Gastrocnemius medialis (tissue), 4 donors: ENCODE measurements around the gene SLC35E2B. TPM values are rescaled to one million over a fixed set of nuclear protein-coding genes. Genes with fewer than 3 reads are reported as not detected.
"Not testable (repeated sequence)": the region's sequence is repeated elsewhere in the genome, so short reads cannot be mapped to it uniquely, and the experiment has no call there.

Source experiments
- ATAC-seq, 2 donors: fragments of 150-250 bp; one replicate each; pipeline ENCODE4 v1.9.1; 2016
- DNase-seq, 2 donors: peaks; one replicate each; pipeline ENCODE4 v3.0.0-alpha.2; 2019
- H3K27ac ChIP-seq, 4 donors: fragments of 200-600 bp; sonication (generic); 1 replicate in 1 of 4; 2 replicates in 3 of 4; pipeline ENCODE4 v1.5.1; 2016 to 2018; ENCODE audit warnings: mild to moderate bottlenecking in 2 of 4, moderate library complexity in 1 of 4
- H3K27me3 ChIP-seq, 3 donors: fragments of 200-600 bp; sonication (generic) in 2 of 3; 1 replicate in 1 of 3; 2 replicates in 2 of 3; pipeline versions ENCODE4 v1.5.1 to v1.6.0; 2016 to 2019; ENCODE audit warnings: mild to moderate bottlenecking in 1 of 3, moderate library complexity in 1 of 3
- H3K36me3 ChIP-seq, 2 donors: fragments of 200-600 bp; sonication (generic) in 1 of 2; one replicate each; pipeline ENCODE4 v1.5.1; 2017 to 2018
- H3K4me1 ChIP-seq, 2 donors: fragments of 200-600 bp; sonication (generic) in 1 of 2; one replicate each; pipeline ENCODE4 v1.5.1; 2016 to 2017; ENCODE audit warnings: mild to moderate bottlenecking in 2 of 2
- H3K4me3 ChIP-seq, 4 donors: fragments of 200-600 bp; sonication (generic) in 3 of 4; 1 replicate in 1 of 4; 2 replicates in 3 of 4; pipeline ENCODE4 v1.5.1; 2016 to 2019; ENCODE audit warnings: mild to moderate bottlenecking in 2 of 4
- H3K9me3 ChIP-seq, 3 donors: fragments of 200-600 bp; sonication (generic) in 2 of 3; 1 replicate in 1 of 3; 2 replicates in 2 of 3; pipeline ENCODE4 v1.5.1; 2016 to 2019
- POLR2A ChIP-seq, 2 donors: fragments of 450-650 bp; IDR thresholded peaks; one replicate each; pipeline ENCODE4 v1.6.1; 2017; ENCODE audit warnings: antibody characterized with exemption in 2 of 2, mild to moderate bottlenecking in 2 of 2, moderate library complexity in 2 of 2
- in situ Hi-C, 4 donors: fragments of 200-750 bp; cut with MboI; loops; one replicate each; pipeline versions ENCODE4 v1.15.0 to v1.8.0; 2017; ENCODE audit warnings: low sequenced_read_pairs in 4 of 4
- intact Hi-C: fragments of 100-400 bp; cut with DNase I; formaldehyde crosslinking; loops from one replicate; pipeline ENCODE4 v1.15.1; 2023; ENCODE audit warnings: low total_unique reads
- total RNA-seq, 4 donors: library from RNA; depleted of rRNA; stranded (reverse); fragments of >200 nt; gene quantifications; one replicate each; pipeline versions ENCODE4 v1.1.0 to v1.2.3, GENCODE V29; 2016
- TF ChIP-seq, protein P1 (sequence below), 5 experiments: fragments of 450-650 bp in 3 of 5; fragments of 200-600 bp in 2 of 5; sonication (generic) in 2 of 5; IDR thresholded peaks in 4 of 5; conservative IDR thresholded peaks in 1 of 5; 1 replicate in 4 of 5; 2 replicates in 1 of 5; pipeline ENCODE4 v1.5.1; 2016 to 2019; ENCODE audit warnings: antibody characterized with exemption in 5 of 5, mild to moderate bottlenecking in 3 of 5, moderate library complexity in 3 of 5

Gene SLC35E2B
- total RNA-seq, 4 donors from 2014 or later: 13.5 to 21.8 (median 15.2) TPM

DNA sequence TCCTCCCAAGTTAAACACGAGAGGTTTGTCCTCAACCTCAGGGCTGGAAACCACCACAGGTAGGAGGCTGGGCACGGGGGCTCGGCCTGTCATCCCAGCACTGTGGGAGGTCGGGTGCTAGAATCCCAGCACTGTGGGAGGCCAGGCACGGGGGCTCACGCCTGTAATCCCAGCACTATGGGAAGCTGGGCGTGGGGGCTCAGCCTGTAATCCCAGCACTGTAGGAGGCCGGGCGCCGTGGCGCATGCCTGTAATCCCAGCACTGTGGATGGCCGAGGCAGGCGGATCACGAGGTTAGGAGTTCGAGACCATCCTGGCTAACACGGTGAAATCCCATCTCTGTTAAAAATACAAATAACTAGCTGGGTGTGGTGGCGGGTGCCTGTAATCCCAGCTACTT, 38.3 kb upstream of the SLC35E2B start:
- Histone ChIP-seq H3K27me3 (no peaks in the 10 kb centered on the region), H3K27ac (no peak overlapping the region), H3K4me1 (peaks cover 14 to 16% of the 10 kb centered on the region in 2 donors), H3K36me3 (peaks cover 0 to 39% of the 10 kb centered on the region in 2 donors), H3K4me3 (no peak overlapping the region), H3K9me3 (no peaks in the 10 kb centered on the region)
- DNase-seq: no peak
- intact Hi-C loops (no loop called here), in situ Hi-C loops (no loop called here)
- no peak for ATAC-seq
- no peak for TF ChIP-seq POLR2A (IDR thresholded peaks at IDR 0.05)
- TF ChIP-seq, protein P1, sequence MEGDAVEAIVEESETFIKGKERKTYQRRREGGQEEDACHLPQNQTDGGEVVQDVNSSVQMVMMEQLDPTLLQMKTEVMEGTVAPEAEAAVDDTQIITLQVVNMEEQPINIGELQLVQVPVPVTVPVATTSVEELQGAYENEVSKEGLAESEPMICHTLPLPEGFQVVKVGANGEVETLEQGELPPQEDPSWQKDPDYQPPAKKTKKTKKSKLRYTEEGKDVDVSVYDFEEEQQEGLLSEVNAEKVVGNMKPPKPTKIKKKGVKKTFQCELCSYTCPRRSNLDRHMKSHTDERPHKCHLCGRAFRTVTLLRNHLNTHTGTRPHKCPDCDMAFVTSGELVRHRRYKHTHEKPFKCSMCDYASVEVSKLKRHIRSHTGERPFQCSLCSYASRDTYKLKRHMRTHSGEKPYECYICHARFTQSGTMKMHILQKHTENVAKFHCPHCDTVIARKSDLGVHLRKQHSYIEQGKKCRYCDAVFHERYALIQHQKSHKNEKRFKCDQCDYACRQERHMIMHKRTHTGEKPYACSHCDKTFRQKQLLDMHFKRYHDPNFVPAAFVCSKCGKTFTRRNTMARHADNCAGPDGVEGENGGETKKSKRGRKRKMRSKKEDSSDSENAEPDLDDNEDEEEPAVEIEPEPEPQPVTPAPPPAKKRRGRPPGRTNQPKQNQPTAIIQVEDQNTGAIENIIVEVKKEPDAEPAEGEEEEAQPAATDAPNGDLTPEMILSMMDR (IDR thresholded peaks at IDR 0.05 in 4 of 5, conservative IDR thresholded peaks at IDR 0.05 in 1 of 5): no peak

DNA sequence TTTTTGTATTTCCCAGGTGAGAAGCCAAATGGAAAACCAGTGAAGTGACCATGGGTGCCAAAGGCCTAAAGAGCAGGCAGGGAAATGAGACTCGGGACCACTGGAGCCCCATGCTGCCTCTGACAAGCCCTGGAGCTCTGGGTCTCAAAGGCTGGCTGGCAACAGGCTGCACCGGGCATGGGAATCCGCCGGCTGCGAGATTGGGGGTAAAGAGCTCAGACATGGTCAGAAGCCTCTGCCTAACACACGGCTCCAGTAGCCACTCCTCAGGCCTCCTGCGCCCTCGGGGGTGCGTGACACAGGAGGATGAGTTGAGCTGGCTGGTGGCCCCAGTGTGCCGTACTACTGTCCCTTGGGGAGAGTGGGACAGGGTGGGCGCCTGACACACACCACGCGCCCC, 37.6 kb upstream of the SLC35E2B start:
- H3K27ac ChIP-seq, DNase-seq, H3K9me3 ChIP-seq, H3K27me3 ChIP-seq, intact Hi-C loops, H3K4me3 ChIP-seq, ATAC-seq, in situ Hi-C loops: not testable (repeated sequence)
- H3K4me1 ChIP-seq: peaks cover 14 to 16% of the 10 kb centered on the region in 2 donors
- peaks cover 0 to 38% of the 10 kb centered on the region in 2 donors for H3K36me3 ChIP-seq

DNA sequence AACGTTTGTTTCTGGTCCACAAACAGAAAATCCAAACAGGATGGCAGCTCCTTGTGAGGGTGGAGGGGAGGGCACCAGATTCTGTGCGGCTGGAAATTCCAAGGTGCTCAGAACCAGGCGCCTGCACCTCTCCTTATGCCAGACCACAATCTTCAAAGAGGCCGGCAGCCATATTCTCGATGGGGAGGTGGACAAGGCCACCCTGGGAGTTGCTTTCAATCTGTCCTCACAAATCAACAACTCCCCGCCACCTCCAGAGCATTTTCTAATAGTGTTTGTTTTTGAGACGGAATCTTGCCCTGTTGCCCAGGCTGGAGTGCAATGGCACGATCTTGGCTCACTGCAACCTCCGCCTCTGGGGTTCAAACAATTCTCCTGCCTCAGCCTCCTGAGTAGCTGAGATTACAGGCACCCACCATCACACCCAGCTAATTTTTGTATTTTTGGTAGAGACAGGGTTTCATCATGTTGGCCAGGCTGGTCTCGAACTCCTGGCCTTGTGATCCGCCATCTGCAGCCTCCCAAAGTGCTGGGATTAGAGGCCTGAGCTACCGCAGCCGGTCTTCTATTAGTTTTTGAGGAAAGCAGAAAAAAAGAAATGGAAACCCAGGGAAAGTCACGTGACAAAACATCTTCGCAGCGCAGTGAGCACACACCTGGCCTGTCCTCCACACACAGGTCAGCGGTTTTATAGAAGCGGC, 36.7 kb upstream of the SLC35E2B start:
- in situ Hi-C loops, intact Hi-C loops, H3K9me3 ChIP-seq, ATAC-seq, DNase-seq, H3K4me3 ChIP-seq, H3K27me3 ChIP-seq: not testable (repeated sequence)
- Histone ChIP-seq H3K4me1 (peaks cover 14 to 16% of the 10 kb centered on the region in 2 donors), H3K36me3 (peaks cover 0 to 34% of the 10 kb centered on the region in 2 donors), H3K27ac (peak overlapping the region in 3 of 4 donors; percentile 36 to 74 (median 69))

DNA sequence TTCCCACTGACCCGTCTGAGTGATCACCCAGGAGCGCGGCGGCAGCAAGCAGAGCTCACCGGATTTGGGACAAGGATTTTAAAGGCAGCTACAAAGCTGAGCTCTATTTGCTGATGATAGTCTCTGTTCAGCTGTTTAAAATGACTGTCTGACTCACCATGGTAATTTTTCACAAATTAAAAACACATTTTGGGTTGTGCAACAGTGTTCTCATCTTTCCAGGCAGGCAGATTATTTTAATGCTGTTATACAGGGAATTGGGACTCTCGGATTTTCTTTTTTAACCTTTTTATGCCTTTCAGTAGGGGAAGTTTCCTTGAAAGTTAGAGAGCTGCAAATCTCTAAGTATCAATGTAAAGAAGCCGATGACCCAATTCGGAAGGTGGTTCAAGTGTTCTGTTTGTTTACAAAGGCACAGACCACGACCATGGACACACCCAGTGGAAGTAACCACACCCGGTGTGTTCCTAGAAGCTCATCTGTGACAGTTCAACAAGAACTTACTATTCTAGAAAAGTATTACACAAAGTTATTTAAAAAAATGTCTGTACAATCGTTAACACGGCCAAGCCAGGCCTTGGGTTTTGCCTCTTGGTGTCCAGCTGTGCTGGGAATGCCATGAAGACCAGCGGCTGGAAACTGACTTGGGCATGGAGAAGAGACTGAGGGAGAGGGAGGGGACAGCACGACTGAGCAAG, 35.9 kb upstream of the SLC35E2B start:
- in situ Hi-C loops, intact Hi-C loops: not testable (repeated sequence)

DNA sequence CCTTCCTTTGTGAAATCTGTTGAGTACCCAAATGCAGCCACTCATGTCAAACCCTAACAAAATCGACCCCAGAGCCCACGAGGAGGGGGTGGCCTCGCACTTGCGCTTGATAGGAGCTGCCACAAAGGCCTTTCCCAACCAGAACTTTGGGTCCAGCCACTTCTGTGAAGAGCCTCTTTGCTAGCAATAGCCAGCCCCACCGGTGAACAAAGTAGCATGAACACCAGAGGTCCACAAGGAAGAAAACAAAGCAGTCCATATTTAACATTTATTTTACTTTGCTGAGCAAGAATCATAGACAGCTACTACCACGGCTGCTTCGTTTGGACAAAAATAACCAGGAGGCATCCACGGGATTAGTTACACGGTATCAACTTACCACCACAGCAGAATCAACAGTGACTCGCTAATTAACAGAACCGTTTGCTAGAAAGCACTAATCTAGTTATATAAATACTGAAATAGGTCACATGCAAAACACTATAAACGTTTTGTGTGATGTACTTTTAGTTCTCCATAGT, 34.6 kb upstream of the SLC35E2B start:
- in situ Hi-C loops, H3K4me3 ChIP-seq, intact Hi-C loops, H3K27me3 ChIP-seq, H3K9me3 ChIP-seq: not testable (repeated sequence)
- peak in 1 of 2 donors; percentile 40 for DNase-seq
- peak overlapping the region; percentile 36 to 91 (median 89) for H3K27ac ChIP-seq
- peaks cover 0 to 17% of the 10 kb centered on the region in 2 donors for H3K36me3 ChIP-seq
- peaks cover 14 to 16% of the 10 kb centered on the region in 2 donors for H3K4me1 ChIP-seq
- peak in 1 of 2 donors; percentile 74 for ATAC-seq

More for the DNA sequence above, 35.9 kb upstream of the SLC35E2B start:
- not testable (repeated sequence) for H3K4me3 ChIP-seq, H3K27me3 ChIP-seq, H3K9me3 ChIP-seq
- H3K36me3 ChIP-seq: peaks cover 0 to 28% of the 10 kb centered on the region in 2 donors
- peak in 1 of 2 donors; percentile 41 for DNase-seq
- H3K4me1 ChIP-seq: peaks cover 14 to 16% of the 10 kb centered on the region in 2 donors
- ATAC-seq: peak; percentile 6 to 9
- H3K27ac ChIP-seq: peak overlapping the region; percentile 36 to 74 (median 70)

DNA sequence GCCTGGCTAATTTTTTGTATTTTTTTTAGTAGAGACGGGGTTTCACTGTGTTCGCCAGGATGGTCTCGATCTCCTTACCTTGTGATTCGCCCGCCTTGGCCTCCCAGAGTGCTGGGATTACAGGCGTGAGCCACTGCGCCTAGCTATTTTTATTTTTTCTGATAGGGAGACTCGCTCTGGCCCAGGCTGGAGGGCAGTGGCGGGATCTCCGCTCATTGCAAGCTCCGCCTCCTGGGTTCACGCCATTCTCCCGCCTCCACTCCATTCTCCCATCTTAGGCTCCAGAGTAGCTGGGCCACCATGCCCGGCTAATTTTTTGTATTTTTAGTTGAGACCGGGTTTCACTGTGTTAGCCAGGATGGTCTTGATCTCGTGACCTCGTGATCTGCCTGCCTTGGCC, 33.5 kb upstream of the SLC35E2B start:
- H3K27me3 ChIP-seq, H3K4me3 ChIP-seq, H3K36me3 ChIP-seq, in situ Hi-C loops, ATAC-seq, DNase-seq, H3K9me3 ChIP-seq, intact Hi-C loops: not testable (repeated sequence)
- Histone ChIP-seq H3K27ac (peak overlapping the region in 3 of 4 donors; percentile 88 to 91 (median 90)), H3K4me1 (peaks cover 17 to 21% of the 10 kb centered on the region in 2 donors)
